GF-D8 (cell line): ENCODE data around the gene SLC9C2.
"Not testable (repeated sequence)": the region's sequence is repeated elsewhere in the genome, so short reads cannot be mapped to it uniquely, and the experiment has no call there.

Source experiments
- DNase-seq: peaks from one replicate; lab custom pipeline; 2025; lab: John Stamatoyannopoulos, UW

Gene SLC9C2

GRCh38 chr1:173529106-173529505 lies 73.8 kb downstream of the SLC9C2 start:
- DNase-seq, result no peak

GRCh38 chr1:173527151-173527826 lies 75.6 kb downstream of the SLC9C2 start:
- DNase-seq, result no peak

DNA sequence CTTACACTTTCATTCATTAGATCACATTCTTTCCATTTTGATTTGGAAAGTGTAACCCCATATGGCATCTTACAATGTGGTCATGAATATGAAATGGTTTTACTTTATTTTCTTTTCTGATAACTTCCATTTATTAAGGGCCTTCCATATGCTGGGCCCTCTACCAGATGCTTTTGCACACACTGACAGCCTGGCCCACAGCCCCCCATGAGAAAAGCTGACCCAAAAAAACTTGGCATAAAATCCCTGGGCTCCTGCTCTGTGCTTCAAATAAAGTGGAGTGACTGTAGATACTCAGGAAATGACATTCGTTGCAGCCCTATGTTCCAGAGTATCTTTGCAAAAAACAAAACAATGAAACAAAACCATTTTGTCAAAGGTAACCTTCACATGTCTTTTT lies 76.9 kb downstream of the SLC9C2 start:
- DNase-seq, result no peak

GRCh38 chr1:173523329-173523728 lies 79.5 kb downstream of the SLC9C2 start:
- no peak for DNase-seq

DNA sequence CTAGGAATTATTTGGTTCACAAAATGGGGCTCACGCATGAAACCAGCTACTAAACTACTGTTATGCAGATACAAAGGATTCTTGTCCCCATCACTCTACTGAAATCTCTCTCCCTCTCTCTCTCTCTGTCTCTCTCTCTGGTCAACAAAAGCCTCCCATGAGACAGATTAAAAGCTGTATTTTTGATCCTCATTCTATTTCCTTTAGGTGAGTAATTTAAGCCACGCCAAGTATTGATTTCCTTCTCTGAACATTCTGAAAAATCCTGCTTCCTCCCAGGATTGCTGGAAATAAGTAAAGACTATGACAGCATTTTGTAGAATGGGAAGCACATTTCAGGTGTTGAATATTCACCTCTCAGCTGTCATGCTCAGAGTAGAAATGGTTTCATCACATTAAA lies 82.1 kb downstream of the SLC9C2 start:
- DNase-seq, result no peak

DNA sequence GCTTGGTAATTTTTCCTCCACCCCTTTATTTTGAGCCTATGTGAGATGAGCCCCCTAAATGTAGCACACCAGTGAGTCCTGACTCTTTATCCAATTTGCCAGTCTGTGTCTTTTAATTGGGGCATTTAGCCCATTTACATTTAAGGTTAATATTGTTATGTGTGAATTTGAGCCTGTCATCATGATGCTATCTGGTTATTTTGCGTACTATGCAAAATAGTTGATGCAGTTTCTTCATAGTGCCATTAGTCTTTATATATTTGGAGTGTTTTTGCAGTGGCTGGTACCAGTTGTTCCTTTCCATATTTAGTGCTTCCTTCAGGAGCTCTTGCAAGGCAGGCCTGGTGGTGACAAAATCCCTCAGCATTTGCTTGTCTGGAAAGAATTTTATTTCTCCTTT lies 88.4 kb downstream of the SLC9C2 start:
- not testable (repeated sequence) for DNase-seq

DNA sequence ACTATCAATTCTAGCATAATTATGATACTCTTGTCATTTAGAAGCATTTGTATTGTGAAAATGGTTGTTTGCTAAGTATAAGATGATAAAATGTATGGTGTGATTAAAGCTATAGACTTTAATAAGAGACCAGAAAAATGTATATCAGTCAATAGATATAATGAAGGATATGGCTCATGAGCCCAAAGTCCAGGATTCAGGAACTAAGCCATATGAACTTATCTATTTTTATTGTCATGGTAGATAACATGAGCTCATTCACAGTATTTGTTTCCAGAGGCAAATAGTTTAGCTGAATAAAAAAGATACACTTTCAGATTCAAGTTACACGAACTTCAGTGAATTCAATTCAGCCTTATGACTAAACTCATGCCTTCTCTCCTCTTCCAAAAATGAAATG lies 93.1 kb downstream of the SLC9C2 start:
- no peak for DNase-seq

DNA sequence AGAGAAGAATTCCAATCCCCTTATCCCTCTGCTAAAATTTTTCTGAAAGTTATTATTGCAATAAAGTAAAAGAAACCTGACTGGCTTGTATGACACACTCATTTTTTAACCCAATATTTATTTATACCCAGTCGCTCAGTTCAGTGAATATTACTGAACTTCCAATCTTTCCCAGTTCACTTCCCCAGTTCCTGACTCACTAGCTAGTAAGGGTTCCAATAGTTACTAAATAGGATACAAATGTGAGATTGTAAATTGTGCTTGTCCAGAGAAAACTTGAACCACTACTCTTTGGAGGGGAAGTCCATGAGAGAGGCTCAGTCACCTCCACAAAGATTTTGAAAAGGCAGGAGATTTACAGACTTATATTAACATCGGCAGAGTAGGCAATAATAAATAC lies 94.3 kb downstream of the SLC9C2 start:
- no peak for DNase-seq

- no peak for DNase-seq
Measured at GRCh38 chr1:173507847-173508209, 95.0 kb downstream of the SLC9C2 start.

DNA sequence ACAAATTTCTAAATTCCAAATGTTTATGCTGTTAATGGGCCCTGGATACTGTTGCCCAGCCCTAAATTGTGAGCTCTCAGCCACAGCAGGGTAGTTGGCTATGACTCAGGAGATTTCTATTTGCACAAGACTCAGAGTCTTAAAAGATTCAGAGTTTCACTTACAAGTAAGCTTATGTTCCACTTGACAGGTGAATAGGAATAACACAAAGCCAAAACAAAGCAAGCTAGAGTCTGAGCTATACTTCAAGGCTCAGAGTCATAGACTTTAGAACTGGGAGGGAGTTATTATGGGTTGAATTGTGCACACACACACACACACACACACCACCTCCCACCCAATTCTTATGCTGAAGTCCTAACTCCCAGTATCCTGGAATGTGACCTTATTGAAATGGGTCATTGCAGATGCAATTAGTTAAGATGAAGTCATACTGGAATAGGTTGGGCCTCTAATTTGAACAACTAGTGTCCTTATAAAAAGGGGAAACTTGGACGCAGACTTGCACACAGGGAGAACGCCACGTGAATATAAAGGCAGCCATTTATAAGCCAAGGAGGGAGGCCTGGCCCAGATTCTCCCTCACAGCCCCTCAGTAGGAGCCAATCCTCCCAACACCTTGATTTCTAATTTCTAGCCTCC lies 95.5 kb downstream of the SLC9C2 start:
- DNase-seq, result no peak

- DNase-seq, result no peak
Measured at GRCh38 chr1:173506437-173506836, 96.4 kb downstream of the SLC9C2 start.

GRCh38 chr1:173505391-173505790 lies 97.5 kb downstream of the SLC9C2 start:
- DNase-seq, result no peak

DNA sequence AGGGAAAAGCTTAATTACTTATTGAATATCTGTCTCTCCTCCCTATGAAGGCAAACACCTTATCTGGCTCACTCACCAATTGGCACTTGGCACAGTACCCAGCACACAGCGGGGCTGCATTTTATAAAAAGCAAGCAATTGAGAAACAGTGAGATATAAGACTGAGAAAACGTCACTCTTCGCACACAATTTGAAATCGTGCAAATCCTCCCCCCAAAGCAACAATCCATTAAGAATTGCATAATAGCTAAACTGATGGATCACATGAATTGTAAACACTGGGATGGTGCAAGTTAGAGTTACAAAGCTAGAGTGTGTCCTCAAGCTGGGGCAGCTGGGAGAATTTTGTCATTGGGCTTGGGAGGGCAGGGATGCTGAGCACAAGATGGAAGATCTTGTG lies 98.6 kb downstream of the SLC9C2 start:
- no peak for DNase-seq

DNA sequence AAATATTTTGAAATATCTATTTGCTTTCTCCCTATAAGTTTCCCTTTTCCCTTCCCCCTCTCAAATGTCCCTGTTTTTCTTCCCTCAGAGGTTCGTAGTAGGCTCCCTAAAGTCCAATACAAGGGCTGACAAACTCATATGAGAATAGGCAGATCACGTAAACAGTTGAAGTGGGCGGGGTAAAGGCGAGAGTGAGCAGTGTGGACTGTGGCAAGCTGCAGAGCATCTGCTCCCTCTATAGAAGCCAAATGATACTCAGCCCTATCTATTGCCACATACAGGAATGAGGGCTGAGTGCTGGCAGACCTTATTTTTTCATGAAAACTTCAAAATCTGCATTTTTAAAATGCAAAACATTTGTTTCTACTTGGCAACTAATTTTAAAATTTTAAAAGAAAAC lies 99.5 kb downstream of the SLC9C2 start:
- DNase-seq, result no peak

DNA sequence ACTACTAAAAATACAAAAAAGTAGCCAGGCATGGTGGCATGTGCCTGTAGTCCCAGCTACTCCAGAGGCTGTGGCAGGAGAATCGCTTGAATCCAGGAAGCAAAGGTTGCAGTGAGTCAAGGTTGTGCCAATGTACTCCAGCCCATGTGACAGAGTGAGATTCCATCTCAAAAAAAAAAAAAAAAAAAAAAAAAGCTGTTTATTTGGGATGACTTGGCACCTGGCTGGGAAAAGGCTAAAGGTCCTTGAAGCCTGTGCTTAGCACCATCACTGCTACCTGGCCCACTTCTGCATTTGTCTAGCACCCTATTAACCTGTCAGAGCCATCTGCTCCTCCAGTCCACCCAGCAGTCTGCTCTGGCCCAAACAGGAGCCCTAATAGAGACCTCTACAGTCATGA lies 100.8 kb downstream of the SLC9C2 start:
- no peak for DNase-seq

DNA sequence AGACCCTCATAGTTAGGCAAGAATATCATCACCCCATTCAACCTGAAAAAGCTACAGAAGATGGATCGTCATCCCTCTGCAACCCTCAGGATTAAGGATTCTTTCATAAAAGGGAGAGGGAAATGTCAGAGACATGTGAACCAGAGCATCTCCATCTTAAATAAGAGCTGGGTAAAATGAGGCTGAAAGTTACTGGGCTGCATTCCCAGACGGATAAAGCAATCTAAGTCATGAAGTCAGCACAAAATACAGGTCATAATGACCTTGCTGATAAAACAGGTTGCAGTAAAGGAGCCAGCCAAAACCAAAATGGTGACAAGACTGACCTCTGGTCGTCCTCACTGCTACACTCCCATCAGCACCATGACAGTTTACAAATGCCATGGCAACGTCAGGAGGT lies 103.1 kb downstream of the SLC9C2 start:
- DNase-seq, result no peak

DNA sequence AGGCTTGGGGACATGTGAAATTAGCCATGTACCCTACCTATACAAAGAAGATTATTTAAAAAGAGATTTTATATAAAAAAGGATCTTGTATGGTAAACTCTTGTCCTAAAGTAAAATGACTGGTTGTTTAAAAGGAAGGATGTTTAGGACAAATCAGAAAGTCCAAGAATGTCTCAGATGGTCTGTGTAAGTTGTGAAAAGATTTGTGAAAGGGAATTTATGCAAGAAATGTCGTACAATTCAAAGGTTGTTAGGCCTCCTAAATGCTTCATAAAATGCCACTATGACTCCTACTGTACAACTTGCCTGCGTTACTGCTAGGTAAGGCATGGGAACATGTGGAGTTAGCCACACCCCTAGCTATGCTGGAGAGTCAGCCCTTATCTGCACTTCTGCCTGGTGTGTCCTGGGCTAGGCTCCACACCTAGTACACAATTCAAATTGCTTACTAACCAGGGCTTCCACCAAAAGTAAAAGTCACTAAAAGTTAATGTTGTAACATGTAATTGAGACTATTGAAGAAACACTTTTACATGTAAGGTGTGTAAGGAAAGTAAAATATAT lies 106.0 kb downstream of the SLC9C2 start:
- no peak for DNase-seq

DNA sequence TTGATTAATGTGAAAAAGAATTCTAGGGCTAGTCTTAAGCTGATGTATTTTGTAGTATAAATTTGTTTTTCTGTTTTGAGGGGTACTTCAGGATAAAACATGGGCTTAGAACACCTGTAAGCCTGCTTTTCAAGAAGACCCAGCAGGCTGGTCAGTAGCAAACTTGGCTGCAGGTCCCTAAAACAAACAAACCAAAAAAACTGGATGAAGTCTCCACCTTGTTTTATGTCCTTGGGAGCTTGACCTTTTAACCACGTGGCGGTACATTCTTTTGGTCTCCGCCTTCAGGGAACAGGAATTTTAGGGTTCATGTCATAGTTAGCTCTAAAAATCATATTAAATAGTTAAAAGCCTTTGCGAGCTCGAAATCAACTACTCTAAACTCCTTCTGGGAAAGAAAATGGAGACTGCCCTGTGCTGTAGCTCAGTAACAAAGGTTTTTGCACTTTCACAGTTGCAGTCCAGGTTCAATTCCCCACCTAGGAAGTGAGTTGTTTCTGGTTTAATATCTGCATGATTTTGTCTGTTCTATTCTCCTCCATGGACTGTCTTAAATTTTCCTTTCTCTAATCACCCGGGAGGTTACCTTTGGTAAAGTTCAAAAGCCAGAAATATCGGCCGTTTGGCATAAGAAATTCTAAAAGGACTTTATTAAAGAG lies 107.1 kb downstream of the SLC9C2 start:
- no peak for DNase-seq

DNA sequence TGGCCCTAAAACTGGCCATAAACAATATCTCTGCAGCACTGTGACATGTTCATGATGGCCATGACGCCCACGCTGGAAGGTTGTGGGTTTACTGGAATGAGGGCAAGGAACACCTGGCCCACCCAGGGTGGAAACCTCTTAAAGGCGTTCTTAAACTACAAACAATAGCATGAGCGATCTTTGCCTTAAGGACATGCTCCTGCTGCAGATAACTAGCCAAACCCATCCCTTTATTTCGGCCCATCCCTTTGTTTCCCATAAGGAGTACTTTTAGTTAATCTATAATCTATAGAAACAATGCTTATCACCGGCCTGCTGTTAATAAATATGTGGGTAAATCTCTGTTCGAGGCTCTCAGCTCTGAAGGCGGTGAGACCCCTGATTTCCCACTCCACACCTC lies 109.7 kb downstream of the SLC9C2 start:
- not testable (repeated sequence) for DNase-seq

DNA sequence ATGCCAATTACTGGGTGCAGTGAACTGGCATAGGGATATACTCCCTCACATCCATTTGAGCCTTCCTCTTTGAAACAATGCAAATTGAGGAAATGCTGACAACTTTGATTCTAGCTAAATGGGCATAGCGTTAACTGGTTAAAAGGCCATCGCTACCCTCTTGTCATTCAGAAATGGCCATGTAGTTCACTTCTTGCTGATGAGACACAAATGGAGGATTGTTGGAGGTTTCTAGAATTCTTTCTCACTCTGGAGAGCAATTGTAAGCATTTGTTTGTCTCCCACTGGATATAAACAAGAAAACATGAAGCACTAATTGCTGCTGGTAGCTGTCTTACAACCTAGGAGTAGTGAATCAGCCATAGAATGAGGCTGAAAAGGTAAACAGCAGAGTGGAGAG lies 111.4 kb downstream of the SLC9C2 start:
- no peak for DNase-seq

DNA sequence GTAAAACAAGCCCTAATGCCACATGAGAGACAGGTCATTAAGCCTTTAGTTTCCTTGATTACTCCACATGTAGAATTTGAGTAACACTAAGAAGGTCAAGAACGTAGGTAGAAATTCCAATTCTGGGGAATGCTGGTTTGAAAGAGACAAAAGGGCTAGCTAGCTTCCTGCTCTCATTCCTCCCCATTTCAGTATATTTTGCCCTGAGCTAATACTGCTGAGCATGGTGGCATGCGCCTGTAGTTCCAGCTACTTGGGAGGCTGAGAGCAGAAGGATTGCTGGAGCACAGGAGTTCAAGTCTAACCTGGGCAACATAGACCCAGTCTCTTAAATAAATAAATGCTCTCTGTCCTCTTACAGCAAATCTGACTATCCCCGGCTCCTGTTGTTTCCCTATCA lies 112.9 kb downstream of the SLC9C2 start:
- DNase-seq, result no peak

DNA sequence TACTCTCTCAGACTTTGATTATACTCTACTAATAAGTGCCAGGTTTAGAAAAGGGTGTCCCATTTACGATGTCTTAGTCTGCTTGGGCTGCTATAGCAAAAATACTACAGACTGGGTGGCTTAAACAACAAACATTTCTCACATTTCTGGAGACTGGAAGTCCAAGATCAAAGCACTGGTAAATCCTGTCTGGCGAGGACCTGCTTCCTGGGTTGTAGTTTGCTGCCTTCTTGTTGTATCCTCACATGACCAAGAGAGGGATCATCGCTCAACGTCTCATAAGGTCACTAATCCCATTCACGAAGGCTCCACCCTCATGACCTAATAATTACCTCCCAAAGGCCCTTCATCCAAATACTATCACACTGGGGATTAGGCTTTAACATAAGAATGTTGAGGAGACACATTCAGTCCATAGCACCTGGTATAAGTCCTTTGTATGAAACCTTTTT lies 113.7 kb downstream of the SLC9C2 start:
- DNase-seq, result no peak

- no peak for DNase-seq
Measured at GRCh38 chr1:173488001-173488400, 114.9 kb downstream of the SLC9C2 start.
